Breast epithelium (tissue), 4 donors: ENCODE measurements around the gene ITGA5. TPM values are rescaled to one million over a fixed set of nuclear protein-coding genes. Genes with fewer than 3 reads are reported as not detected.

Source experiments
- DNase-seq, 2 donors: peaks; one replicate each; pipeline ENCODE4 v3.0.0-alpha.2; 2019; ENCODE audit warnings: low spot score in 2 of 2
- H3K27ac ChIP-seq, 2 donors: fragments of 200-600 bp; sonication (generic) in 1 of 2; one replicate each; pipeline ENCODE4 v1.5.1; 2016 to 2019; ENCODE audit warnings: mild to moderate bottlenecking in 1 of 2
- H3K27me3 ChIP-seq, 2 donors: fragments of 200-600 bp; sonication (generic) in 1 of 2; one replicate each; pipeline versions ENCODE4 v1.5.1 to v1.6.0; 2017 to 2019; ENCODE audit warnings: control low read depth in 1 of 2, mild to moderate bottlenecking in 1 of 2
- H3K36me3 ChIP-seq: fragments of 200-600 bp; one replicate; pipeline ENCODE4 v1.5.1; 2019
- H3K4me1 ChIP-seq, 2 donors: fragments of 200-600 bp; sonication (generic); one replicate each; pipeline ENCODE4 v1.5.1; 2016 to 2019; ENCODE audit warnings: control low read depth in 1 of 2
- H3K4me3 ChIP-seq, 3 donors: fragments of 200-600 bp; sonication (generic); 1 replicate in 2 of 3; 2 replicates in 1 of 3; pipeline ENCODE4 v1.5.1; 2016 to 2019; ENCODE audit warnings: mild to moderate bottlenecking in 3 of 3, moderate library complexity in 2 of 3
- H3K9me3 ChIP-seq, 2 donors: fragments of 200-600 bp; sonication (generic) in 1 of 2; one replicate each; pipeline ENCODE4 v1.5.1; 2016 to 2019; ENCODE audit warnings: control low read depth in 1 of 2
- POLR2A ChIP-seq: fragments of 450-650 bp; IDR thresholded peaks from one replicate; pipeline ENCODE4 v1.6.1; 2016; ENCODE audit warnings: antibody characterized with exemption, mild to moderate bottlenecking, moderate library complexity
- POLR2AphosphoS5 ChIP-seq, 3 donors: sonication (generic); formaldehyde crosslinking; IDR thresholded peaks; one replicate each; pipeline ENCODE4 v1.6.1; 2017; ENCODE audit warnings: antibody characterized with exemption in 3 of 3
- intact Hi-C: fragments of 100-400 bp; cut with DNase I; formaldehyde crosslinking; loops from one replicate; pipeline ENCODE4 v1.15.1; 2023; ENCODE audit warnings: low total_unique reads
- total RNA-seq, 3 donors: library from RNA; depleted of rRNA; stranded (reverse); fragments of >200 nt; gene quantifications; one replicate each; pipeline ENCODE4 v1.1.0, GENCODE V29; 2016
- TF ChIP-seq, protein P1 (sequence below), 3 donors: fragments of 450-650 bp; IDR thresholded peaks; one replicate each; pipeline ENCODE4 v1.5.1; 2016 to 2017; ENCODE audit warnings: antibody characterized with exemption in 3 of 3, mild to moderate bottlenecking in 3 of 3, moderate library complexity in 3 of 3

Gene ITGA5
- total RNA-seq, 3 donors from 2014 or later, result 30.4 to 135 (median 81.9) TPM

GRCh38 chr12:54418441-54419087 is 502 bp downstream of the ITGA5 start:
- TF ChIP-seq POLR2AphosphoS5 (IDR thresholded peaks at IDR 0.05) (no peak), POLR2A (no peak)
- TF ChIP-seq, protein P1, sequence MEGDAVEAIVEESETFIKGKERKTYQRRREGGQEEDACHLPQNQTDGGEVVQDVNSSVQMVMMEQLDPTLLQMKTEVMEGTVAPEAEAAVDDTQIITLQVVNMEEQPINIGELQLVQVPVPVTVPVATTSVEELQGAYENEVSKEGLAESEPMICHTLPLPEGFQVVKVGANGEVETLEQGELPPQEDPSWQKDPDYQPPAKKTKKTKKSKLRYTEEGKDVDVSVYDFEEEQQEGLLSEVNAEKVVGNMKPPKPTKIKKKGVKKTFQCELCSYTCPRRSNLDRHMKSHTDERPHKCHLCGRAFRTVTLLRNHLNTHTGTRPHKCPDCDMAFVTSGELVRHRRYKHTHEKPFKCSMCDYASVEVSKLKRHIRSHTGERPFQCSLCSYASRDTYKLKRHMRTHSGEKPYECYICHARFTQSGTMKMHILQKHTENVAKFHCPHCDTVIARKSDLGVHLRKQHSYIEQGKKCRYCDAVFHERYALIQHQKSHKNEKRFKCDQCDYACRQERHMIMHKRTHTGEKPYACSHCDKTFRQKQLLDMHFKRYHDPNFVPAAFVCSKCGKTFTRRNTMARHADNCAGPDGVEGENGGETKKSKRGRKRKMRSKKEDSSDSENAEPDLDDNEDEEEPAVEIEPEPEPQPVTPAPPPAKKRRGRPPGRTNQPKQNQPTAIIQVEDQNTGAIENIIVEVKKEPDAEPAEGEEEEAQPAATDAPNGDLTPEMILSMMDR (IDR thresholded peaks at IDR 0.05), result no peak
- peak overlapping the region; percentile 80 to 99 (median 87) for H3K4me3 ChIP-seq
- intact Hi-C loops, result no loop called here
- no peaks in the 10 kb centered on the region for H3K9me3 ChIP-seq
- H3K27me3 ChIP-seq, result no peaks in the 10 kb centered on the region
- DNase-seq, result no peak
- peak overlapping the region; percentile 89 to 90 for H3K27ac ChIP-seq
- no peaks in the 10 kb centered on the region for H3K4me1 ChIP-seq
- no peaks in the 10 kb centered on the region for H3K36me3 ChIP-seq

DNA sequence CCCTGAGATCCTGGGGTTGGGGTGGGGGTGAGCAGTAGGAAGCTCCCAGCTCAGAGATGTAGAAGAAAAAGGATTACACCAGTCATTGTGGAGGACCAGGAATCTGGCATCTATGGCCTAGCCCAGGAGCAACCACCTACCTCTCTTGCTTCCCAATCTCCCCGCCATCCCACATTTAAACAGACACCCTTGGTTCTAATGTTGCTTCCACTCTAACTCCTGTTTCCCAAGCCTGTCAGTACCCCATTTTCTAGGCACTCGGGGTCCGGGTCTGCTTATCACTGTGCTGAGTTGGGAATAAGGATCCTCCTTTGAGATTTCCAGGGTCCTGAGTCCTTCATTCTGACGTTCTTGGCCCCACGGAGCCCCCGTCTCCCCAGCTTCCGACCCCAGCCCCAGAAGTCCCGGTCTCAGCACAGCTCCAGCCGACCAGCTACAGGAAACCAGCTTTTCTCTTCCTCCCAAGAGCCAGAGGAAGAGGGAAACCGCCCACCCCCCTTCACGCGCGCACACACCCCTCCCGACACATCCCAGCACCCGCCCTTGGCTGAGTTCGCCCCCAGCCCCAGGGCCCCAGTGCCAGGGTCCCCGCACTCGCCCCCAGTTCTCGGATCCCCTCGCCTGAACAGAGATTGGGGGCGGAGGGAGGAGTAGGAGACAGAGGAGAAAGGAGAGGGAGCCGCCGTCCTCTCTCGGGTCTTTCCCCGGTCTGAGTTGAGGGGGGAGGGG is 1.2 kb downstream of the ITGA5 start:
- intact Hi-C loops, result no loop called here

GRCh38 chr12:54416687-54417603 is 2.1 kb downstream of the ITGA5 start:
- H3K4me1 ChIP-seq, result peaks cover 0 to 5% of the 10 kb centered on the region in 2 donors
- H3K4me3 ChIP-seq, result peak overlapping the region; percentile 80 to 99 (median 87)
- DNase-seq, result no peak
- H3K27me3 ChIP-seq, result no peaks in the 10 kb centered on the region
- H3K9me3 ChIP-seq, result no peaks in the 10 kb centered on the region
- no peak for TF ChIP-seq POLR2A
- TF ChIP-seq, protein P1 (IDR thresholded peaks at IDR 0.05), result no peak
- TF ChIP-seq POLR2AphosphoS5 (IDR thresholded peaks at IDR 0.05), result no peak
- H3K36me3 ChIP-seq, result no peaks in the 10 kb centered on the region
- intact Hi-C loops, result no loop called here
- H3K27ac ChIP-seq, result peak overlapping the region; percentile 89 to 90

More for the DNA sequence above, 1.2 kb downstream of the ITGA5 start:
- H3K27me3 ChIP-seq, result no peaks in the 10 kb centered on the region
- H3K27ac ChIP-seq, result peak overlapping the region; percentile 89 to 90
- TF ChIP-seq, protein P1 (IDR thresholded peaks at IDR 0.05), result no peak
- TF ChIP-seq POLR2AphosphoS5 (IDR thresholded peaks at IDR 0.05) (no peak), POLR2A (no peak)
- H3K4me3 ChIP-seq, result peak overlapping the region; percentile 80 to 99 (median 87)
- peaks cover 0 to 1% of the 10 kb centered on the region in 2 donors for H3K4me1 ChIP-seq
- H3K9me3 ChIP-seq, result no peaks in the 10 kb centered on the region
- DNase-seq, result no peak
- no peaks in the 10 kb centered on the region for H3K36me3 ChIP-seq

- TF ChIP-seq POLR2AphosphoS5 (IDR thresholded peaks at IDR 0.05), result no peak
- TF ChIP-seq, protein P1 (IDR thresholded peaks at IDR 0.05), result no peak
- no peak for TF ChIP-seq POLR2A
- H3K36me3 ChIP-seq, result no peaks in the 10 kb centered on the region
- no peak for DNase-seq
- no peaks in the 10 kb centered on the region for H3K27me3 ChIP-seq
- peak overlapping the region; percentile 9 to 22 for H3K27ac ChIP-seq
- no peaks in the 10 kb centered on the region for H3K9me3 ChIP-seq
- intact Hi-C loops, result no loop called here
- H3K4me1 ChIP-seq, result peaks cover 0 to 5% of the 10 kb centered on the region in 2 donors
- peak overlapping the region in 2 of 3 donors; percentile 3 to 80 for H3K4me3 ChIP-seq
Measured at GRCh38 chr12:54415221-54415929, 3.7 kb downstream of the ITGA5 start.
